Measurements from ENCODE around the gene USP12. TPM values are rescaled to one million over a fixed set of nuclear protein-coding genes. Genes with fewer than 3 reads are reported as not detected.

The USP12 gene
- total RNA-seq, 4 donors from 2014 or later, result 16.9 to 26.7 (median 22.6) TPM

- Histone ChIP-seq H3K4me3 (no peak overlapping the region), H3K4me1 (peaks cover 0 to 21% (median 4%) of the 10 kb centered on the region in 4 donors), H3K36me3 (no peaks in the 10 kb centered on the region), H3K9me3 (no peaks in the 10 kb centered on the region), H3K27me3 (no peaks in the 10 kb centered on the region), H3K27ac (no peak overlapping the region)
- WGBS, 2 donors, result 95% methylated on average over 11 of the region's 11 CpGs
- no peak for DNase-seq (ENCODE audit: low spot score in 2 of 2)
- no peak for TF ChIP-seq EP300 (IDR thresholded peaks at IDR 0.05)
- no peak for TF ChIP-seq CTCF (IDR thresholded peaks at IDR 0.05)
- no peak for TF ChIP-seq POLR2A (IDR thresholded peaks at IDR 0.05)
Measured at GRCh38 chr13:27035892-27036235, 135.7 kb downstream of the USP12 start.

GRCh38 chr13:27034678-27035111 lies 136.9 kb downstream of the USP12 start:
- no peak for DNase-seq (ENCODE audit: low spot score in 2 of 2)
- Histone ChIP-seq H3K4me3 (peak overlapping the region in 1 of 4 donors; percentile 14), H3K9me3 (no peaks in the 10 kb centered on the region), H3K27ac (no peak overlapping the region), H3K4me1 (peaks cover 0 to 18% (median 4%) of the 10 kb centered on the region in 4 donors), H3K36me3 (no peaks in the 10 kb centered on the region), H3K27me3 (no peaks in the 10 kb centered on the region)
- WGBS, 2 donors, result 38 to 40% methylated on average over 18 of the region's 18 CpGs
- TF ChIP-seq POLR2A (IDR thresholded peaks at IDR 0.05) (no peak), CTCF (IDR thresholded peaks at IDR 0.05) (no peak), EP300 (IDR thresholded peaks at IDR 0.05) (no peak)

GRCh38 chr13:27028683-27029480 lies 142.7 kb downstream of the USP12 start:
- 71 to 77% methylated on average over 8 of the region's 8 CpGs for WGBS, 2 donors
- H3K4me1 ChIP-seq, result no peaks in the 10 kb centered on the region
- H3K27me3 ChIP-seq, result no peaks in the 10 kb centered on the region
- DNase-seq (ENCODE audit: low spot score in 2 of 2), result no peak
- H3K9me3 ChIP-seq, result no peaks in the 10 kb centered on the region
- TF ChIP-seq CTCF (IDR thresholded peaks at IDR 0.05) (no peak), EP300 (IDR thresholded peaks at IDR 0.05) (no peak), POLR2A (IDR thresholded peaks at IDR 0.05) (no peak)
- H3K36me3 ChIP-seq, result no peaks in the 10 kb centered on the region
- no peak overlapping the region for H3K27ac ChIP-seq
- no peak overlapping the region for H3K4me3 ChIP-seq

- Histone ChIP-seq H3K27me3 (no peaks in the 10 kb centered on the region), H3K36me3 (no peaks in the 10 kb centered on the region), H3K9me3 (no peaks in the 10 kb centered on the region), H3K4me3 (no peak overlapping the region), H3K4me1 (no peaks in the 10 kb centered on the region), H3K27ac (no peak overlapping the region)
- TF ChIP-seq POLR2A (IDR thresholded peaks at IDR 0.05), result no peak
- no peak for TF ChIP-seq EP300 (IDR thresholded peaks at IDR 0.05)
- no peak for TF ChIP-seq CTCF (IDR thresholded peaks at IDR 0.05)
- DNase-seq (ENCODE audit: low spot score in 2 of 2), result no peak
- WGBS, 2 donors, result 83 to 90% methylated on average over 3 of the region's 3 CpGs
Measured at GRCh38 chr13:27027086-27027667, 144.4 kb downstream of the USP12 start.

- Histone ChIP-seq H3K36me3 (no peaks in the 10 kb centered on the region), H3K4me3 (no peak overlapping the region), H3K27me3 (no peaks in the 10 kb centered on the region), H3K9me3 (no peaks in the 10 kb centered on the region), H3K4me1 (no peaks in the 10 kb centered on the region), H3K27ac (no peak overlapping the region)
- TF ChIP-seq CTCF (IDR thresholded peaks at IDR 0.05) (no peak), EP300 (IDR thresholded peaks at IDR 0.05) (no peak), POLR2A (IDR thresholded peaks at IDR 0.05) (no peak)
- 73 to 77% methylated on average over 6 of the region's 6 CpGs for WGBS, 2 donors
- no peak for DNase-seq (ENCODE audit: low spot score in 2 of 2)
Measured at GRCh38 chr13:27026396-27026795, 145.2 kb downstream of the USP12 start.

Measured in tibial nerve (tissue), 4 donors.